GM12872 (cell line): ENCODE data around the gene ATP5MC2.

Experiments
- CTCF ChIP-seq: IDR thresholded peaks from 3 replicates; pipeline ENCODE4 v1.5.1; 2011; ENCODE audit warnings: low read depth, mild to moderate bottlenecking, low read length, moderate library complexity; ENCODE audit not compliant: insufficient read depth

ATP5MC2 gene

GRCh38 chr12:53625373-53625945 is 50.4 kb downstream of the ATP5MC2 start:
- TF ChIP-seq CTCF: no peak

- TF ChIP-seq CTCF: no peak
Measured at GRCh38 chr12:53624956-53625355, 50.9 kb downstream of the ATP5MC2 start.

GRCh38 chr12:53624458-53624857 is 51.4 kb downstream of the ATP5MC2 start:
- TF ChIP-seq CTCF: no peak

DNA sequence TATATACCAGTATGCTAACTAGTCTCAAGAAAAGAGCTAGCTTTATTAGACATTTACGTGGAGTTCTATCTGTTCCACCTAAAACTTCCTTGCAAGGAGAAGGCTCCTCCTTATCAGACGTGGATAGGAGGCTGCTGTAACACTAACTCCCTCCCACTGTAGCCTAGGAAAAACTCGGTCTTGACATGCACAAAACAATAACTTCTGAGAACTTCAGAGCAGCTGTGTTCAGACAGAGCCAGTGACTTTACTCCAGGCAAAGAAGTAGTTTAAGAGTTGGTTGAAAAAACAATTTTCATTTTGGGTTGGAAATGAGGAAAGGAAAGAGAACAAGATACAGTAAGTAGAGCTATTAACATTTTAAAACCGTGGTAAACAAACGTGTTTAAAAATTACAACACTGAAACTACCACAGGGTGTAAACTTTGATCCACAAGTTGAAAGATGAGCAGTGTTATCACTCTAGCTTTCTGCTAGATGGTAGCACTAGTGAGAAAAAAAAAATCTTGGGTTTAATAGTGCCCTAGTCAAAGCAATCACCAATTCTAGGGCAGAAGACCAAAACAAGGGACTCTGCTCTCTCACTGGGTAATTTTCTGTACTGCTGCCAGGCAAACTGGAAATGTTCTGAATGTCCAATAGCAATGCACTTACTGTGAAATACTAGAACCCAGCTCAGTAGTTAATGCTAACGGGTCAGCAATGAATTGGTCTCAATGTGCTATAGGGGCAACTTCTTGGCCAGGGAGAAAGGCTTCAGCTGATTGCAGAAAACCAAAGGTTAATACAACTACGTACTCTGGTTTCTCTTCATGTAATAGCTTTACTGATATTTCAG is 52.1 kb downstream of the ATP5MC2 start:
- no peak for TF ChIP-seq CTCF

GRCh38 chr12:53622724-53623123 is 53.2 kb downstream of the ATP5MC2 start:
- TF ChIP-seq CTCF: no peak

DNA sequence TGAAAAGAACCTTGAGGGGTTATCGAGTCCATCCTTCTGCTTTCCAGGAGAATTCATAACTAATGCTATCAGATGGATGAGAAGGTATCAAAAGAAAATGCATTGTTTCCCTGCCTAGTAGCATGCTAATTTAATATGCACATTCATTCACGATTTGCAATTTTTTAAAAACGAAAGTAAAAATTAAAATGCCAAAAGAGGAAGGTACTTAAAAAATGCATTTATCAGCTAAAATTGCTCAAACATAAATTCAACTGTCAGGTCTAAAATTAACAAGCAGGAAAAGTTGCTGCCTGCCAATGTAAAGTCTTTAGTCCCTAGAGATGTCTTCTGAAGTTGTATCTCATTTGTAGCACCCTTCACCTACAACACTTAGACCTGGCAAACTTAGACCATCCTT is 57.6 kb downstream of the ATP5MC2 start:
- TF ChIP-seq CTCF: no peak

- no peak for TF ChIP-seq CTCF
Measured at GRCh38 chr12:53617700-53618099, 58.2 kb downstream of the ATP5MC2 start.
